ENCODE results near the gene NF2. TPM values are rescaled to one million over a fixed set of nuclear protein-coding genes. Genes with fewer than 3 reads are reported as not detected.

Gene NF2
- polyA plus RNA-seq, 3 donors, result 7.7 to 15.5 (median 8.4) TPM

DNA sequence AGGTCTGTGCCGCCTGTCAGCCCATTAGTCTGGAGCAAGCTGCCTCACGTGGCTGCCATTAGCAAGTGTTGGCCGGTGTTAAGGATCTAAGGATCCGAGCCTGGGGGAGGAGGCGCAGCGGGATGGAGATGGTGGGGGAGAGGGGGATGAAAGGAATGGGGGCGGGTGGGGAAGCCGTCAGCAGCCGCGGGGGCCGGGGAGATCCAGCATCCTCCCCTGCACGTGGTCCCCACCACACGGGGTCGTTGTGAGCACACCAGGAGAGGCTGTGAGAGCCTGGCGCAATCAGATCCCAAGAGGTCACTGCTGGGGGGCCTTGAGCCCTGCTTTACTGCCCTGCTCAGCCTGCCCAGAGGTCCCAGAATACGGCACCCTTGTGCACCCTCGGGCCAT, 123.7 kb downstream of the NF2 start:
- peaks cover 0 to 8% of the 10 kb centered on the region in 2 donors for H3K27me3 ChIP-seq (ENCODE audit: control insufficient read depth in 2 of 2, insufficient read depth in 2 of 2, low read length in 2 of 2)
- no peaks in the 10 kb centered on the region for H3K9me3 ChIP-seq (replicated peaks in 1 of 2; ENCODE audit: control insufficient read depth in 1 of 2, insufficient read depth in 1 of 2, low read length in 2 of 2)
- no peak overlapping the region for H2AFZ ChIP-seq (ENCODE audit: insufficient read depth, low read depth, low read length, poor library complexity, severe bottlenecking)
- no peak overlapping the region for H3K4me3 Mint-ChIP-seq
- no peak overlapping the region for H3K9ac ChIP-seq (ENCODE audit: insufficient read depth, low read length, poor library complexity, severe bottlenecking)
- no peak overlapping the region for H3K4me3 ChIP-seq (replicated peaks in 1 of 3; ENCODE audit: low read depth in 2 of 3, low read length in 3 of 3)
- no peaks in the 10 kb centered on the region for H3K4me1 ChIP-seq (ENCODE audit: control insufficient read depth in 1 of 2, insufficient read depth in 2 of 2, low read length in 2 of 2)
- H3K36me3 Mint-ChIP-seq, result peaks cover 13 to 14% of the 10 kb centered on the region in 2 donors
- peaks cover 4 to 14% of the 10 kb centered on the region in 2 donors for H3K36me3 ChIP-seq (replicated peaks in 1 of 2; ENCODE audit: control insufficient read depth in 1 of 2, insufficient read depth in 2 of 2, low read length in 2 of 2)
- DNase-seq, result peak; percentile 3 to 25 (median 5)
- no peak overlapping the region for H3K4me2 ChIP-seq (replicated peaks; ENCODE audit: extremely low read depth, low read length, poor library complexity, severe bottlenecking)
- intact Hi-C loops (cut with micrococcal nuclease), result no loop called here
- H3K9me3 Mint-ChIP-seq, result no peaks in the 10 kb centered on the region
- no peak overlapping the region for H3K27ac ChIP-seq (ENCODE audit: low read depth in 1 of 2, low read length in 2 of 2)
- H4K20me1 ChIP-seq (ENCODE audit: insufficient read depth, low read length), result no peaks in the 10 kb centered on the region
- no peaks in the 10 kb centered on the region for H3K79me2 ChIP-seq (ENCODE audit: insufficient read depth, low read length)
- 7% methylated on average over 10 of the region's 17 CpGs for WGBS (ENCODE audit: insufficient coverage)
- TF ChIP-seq, protein P1, sequence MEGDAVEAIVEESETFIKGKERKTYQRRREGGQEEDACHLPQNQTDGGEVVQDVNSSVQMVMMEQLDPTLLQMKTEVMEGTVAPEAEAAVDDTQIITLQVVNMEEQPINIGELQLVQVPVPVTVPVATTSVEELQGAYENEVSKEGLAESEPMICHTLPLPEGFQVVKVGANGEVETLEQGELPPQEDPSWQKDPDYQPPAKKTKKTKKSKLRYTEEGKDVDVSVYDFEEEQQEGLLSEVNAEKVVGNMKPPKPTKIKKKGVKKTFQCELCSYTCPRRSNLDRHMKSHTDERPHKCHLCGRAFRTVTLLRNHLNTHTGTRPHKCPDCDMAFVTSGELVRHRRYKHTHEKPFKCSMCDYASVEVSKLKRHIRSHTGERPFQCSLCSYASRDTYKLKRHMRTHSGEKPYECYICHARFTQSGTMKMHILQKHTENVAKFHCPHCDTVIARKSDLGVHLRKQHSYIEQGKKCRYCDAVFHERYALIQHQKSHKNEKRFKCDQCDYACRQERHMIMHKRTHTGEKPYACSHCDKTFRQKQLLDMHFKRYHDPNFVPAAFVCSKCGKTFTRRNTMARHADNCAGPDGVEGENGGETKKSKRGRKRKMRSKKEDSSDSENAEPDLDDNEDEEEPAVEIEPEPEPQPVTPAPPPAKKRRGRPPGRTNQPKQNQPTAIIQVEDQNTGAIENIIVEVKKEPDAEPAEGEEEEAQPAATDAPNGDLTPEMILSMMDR (IDR thresholded peaks at IDR 0.05), result peak; percentile 20
- H3K4me1 Mint-ChIP-seq, result peaks cover 2% of the 10 kb centered on the region
- peaks cover 6 to 25% (median 9%) of the 10 kb centered on the region in 3 donors for H3K27me3 Mint-ChIP-seq (ENCODE audit: low read depth in 3 of 3)
- no peak overlapping the region for H3K27ac Mint-ChIP-seq

DNA sequence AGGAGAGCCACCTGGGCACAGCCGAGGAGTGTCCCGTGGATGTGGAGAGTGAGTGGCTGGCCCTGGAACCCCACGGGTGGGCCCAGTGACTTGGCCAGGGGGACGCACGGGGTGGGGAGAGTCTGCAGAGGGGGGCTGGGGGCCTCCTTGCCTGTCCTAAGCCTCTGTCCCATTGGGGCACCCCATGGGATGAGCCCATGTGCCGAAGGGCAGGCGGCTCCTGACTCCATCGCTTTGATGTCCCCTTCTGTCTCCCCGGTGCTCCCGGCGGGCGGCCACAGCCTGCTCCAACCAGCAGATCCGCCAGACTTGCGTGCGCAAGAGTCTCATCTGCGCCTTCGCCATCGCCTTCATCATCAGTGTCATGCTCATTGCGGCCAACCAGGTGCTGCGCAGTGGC, 125.7 kb downstream of the NF2 start:
- 98% methylated on average over 17 of the region's 20 CpGs for WGBS (ENCODE audit: insufficient coverage)
- H3K27me3 Mint-ChIP-seq (ENCODE audit: low read depth in 3 of 3), result peaks cover 3 to 16% (median 8%) of the 10 kb centered on the region in 3 donors
- no peak overlapping the region for H3K27ac Mint-ChIP-seq
- H3K27ac ChIP-seq (ENCODE audit: low read depth in 1 of 2, low read length in 2 of 2), result no peak overlapping the region
- H3K36me3 Mint-ChIP-seq, result peaks cover 20 to 23% of the 10 kb centered on the region in 2 donors
- no peaks in the 10 kb centered on the region for H3K4me1 ChIP-seq (ENCODE audit: control insufficient read depth in 1 of 2, insufficient read depth in 2 of 2, low read length in 2 of 2)
- H3K27me3 ChIP-seq (ENCODE audit: control insufficient read depth in 2 of 2, insufficient read depth in 2 of 2, low read length in 2 of 2), result no peaks in the 10 kb centered on the region
- no peaks in the 10 kb centered on the region for H3K9me3 ChIP-seq (replicated peaks in 1 of 2; ENCODE audit: control insufficient read depth in 1 of 2, insufficient read depth in 1 of 2, low read length in 2 of 2)
- H3K79me2 ChIP-seq (ENCODE audit: insufficient read depth, low read length), result no peaks in the 10 kb centered on the region
- no peaks in the 10 kb centered on the region for H4K20me1 ChIP-seq (ENCODE audit: insufficient read depth, low read length)
- H2AFZ ChIP-seq (ENCODE audit: insufficient read depth, low read depth, low read length, poor library complexity, severe bottlenecking), result no peak overlapping the region
- H3K4me3 Mint-ChIP-seq, result no peak overlapping the region
- H3K36me3 ChIP-seq (replicated peaks in 1 of 2; ENCODE audit: control insufficient read depth in 1 of 2, insufficient read depth in 2 of 2, low read length in 2 of 2), result peaks cover 8 to 20% of the 10 kb centered on the region in 2 donors
- DNase-seq, result no peak
- H3K9me3 Mint-ChIP-seq, result no peaks in the 10 kb centered on the region
- TF ChIP-seq, protein P1 (IDR thresholded peaks at IDR 0.05), result no peak
- H3K9ac ChIP-seq (ENCODE audit: insufficient read depth, low read length, poor library complexity, severe bottlenecking), result no peak overlapping the region
- H3K4me2 ChIP-seq (replicated peaks; ENCODE audit: extremely low read depth, low read length, poor library complexity, severe bottlenecking), result no peak overlapping the region
- H3K4me3 ChIP-seq (replicated peaks in 1 of 3; ENCODE audit: low read depth in 2 of 3, low read length in 3 of 3), result no peak overlapping the region
- peaks cover 7% of the 10 kb centered on the region for H3K4me1 Mint-ChIP-seq
- intact Hi-C loops (cut with micrococcal nuclease), result no loop called here
